A172 (cell line): ENCODE data around the gene KAZN. TPM values are rescaled to one million over a fixed set of nuclear protein-coding genes. Genes with fewer than 3 reads are reported as not detected.
"Not testable (repeated sequence)": the region's sequence is repeated elsewhere in the genome, so short reads cannot be mapped to it uniquely, and the experiment has no call there.

ENCODE experiments used
- DNase-seq: peaks from one replicate; pipeline ENCODE4 v3.0.0-alpha.2; 2015; ENCODE audit warnings: low spot score
- total RNA-seq: library from RNA; depleted of rRNA; stranded (reverse); fragments of >200 nt; shearing (Covaris generic); gene quantifications from 2 replicates; pipeline ENCODE4 v1.2.3, GENCODE V29; 2014; rRNA removed

Gene KAZN
- total RNA-seq = 1.7 and 2.1 TPM in 2 replicates

- peak; percentile 19 for DNase-seq
Measured at GRCh38 chr1:14598498-14599182, at the start of gene KAZN. Gene KAZN (plus strand): TSS chr1:14598685.

- DNase-seq = no peak
Measured at GRCh38 chr1:14549897-14550620, 48.4 kb upstream of the KAZN start.

- no peak for DNase-seq
Measured at GRCh38 chr1:14551386-14551785, 47.1 kb upstream of the KAZN start.

- DNase-seq = no peak
Measured at GRCh38 chr1:14552246-14552965, 46.1 kb upstream of the KAZN start.

GRCh38 chr1:14553711-14554110 is 44.8 kb upstream of the KAZN start:
- no peak for DNase-seq

- DNase-seq = no peak
Measured at GRCh38 chr1:14555091-14555490, 43.4 kb upstream of the KAZN start.

- peak; percentile 20 for DNase-seq
Measured at GRCh38 chr1:14561014-14561693, 37.3 kb upstream of the KAZN start.

GRCh38 chr1:14565090-14565489 is 33.4 kb upstream of the KAZN start:
- DNase-seq = no peak

GRCh38 chr1:14567056-14567455 is 31.4 kb upstream of the KAZN start:
- DNase-seq = no peak

GRCh38 chr1:14567903-14568302 is 30.6 kb upstream of the KAZN start:
- DNase-seq = no peak

- no peak for DNase-seq
Measured at GRCh38 chr1:14568716-14569355, 29.6 kb upstream of the KAZN start.

GRCh38 chr1:14570514-14570913 is 28.0 kb upstream of the KAZN start:
- no peak for DNase-seq

- peak; percentile 5 for DNase-seq
Measured at GRCh38 chr1:14571810-14572767, 26.4 kb upstream of the KAZN start.

GRCh38 chr1:14572861-14573260 is 25.6 kb upstream of the KAZN start:
- DNase-seq = no peak

- DNase-seq = no peak
Measured at GRCh38 chr1:14576155-14576554, 22.3 kb upstream of the KAZN start.

- no peak for DNase-seq
Measured at GRCh38 chr1:14577261-14577660, 21.2 kb upstream of the KAZN start.

- peak; percentile 28 for DNase-seq
Measured at GRCh38 chr1:14578156-14578555, 20.3 kb upstream of the KAZN start.

- DNase-seq = not testable (repeated sequence)
Measured at GRCh38 chr1:14580295-14580694, 18.2 kb upstream of the KAZN start.

- no peak for DNase-seq
Measured at GRCh38 chr1:14580986-14581385, 17.5 kb upstream of the KAZN start.

GRCh38 chr1:14583788-14584187 is 14.7 kb upstream of the KAZN start:
- no peak for DNase-seq
